ENCODE data around the gene OSTF1.

The OSTF1 gene, protein sequence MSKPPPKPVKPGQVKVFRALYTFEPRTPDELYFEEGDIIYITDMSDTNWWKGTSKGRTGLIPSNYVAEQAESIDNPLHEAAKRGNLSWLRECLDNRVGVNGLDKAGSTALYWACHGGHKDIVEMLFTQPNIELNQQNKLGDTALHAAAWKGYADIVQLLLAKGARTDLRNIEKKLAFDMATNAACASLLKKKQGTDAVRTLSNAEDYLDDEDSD

DNA sequence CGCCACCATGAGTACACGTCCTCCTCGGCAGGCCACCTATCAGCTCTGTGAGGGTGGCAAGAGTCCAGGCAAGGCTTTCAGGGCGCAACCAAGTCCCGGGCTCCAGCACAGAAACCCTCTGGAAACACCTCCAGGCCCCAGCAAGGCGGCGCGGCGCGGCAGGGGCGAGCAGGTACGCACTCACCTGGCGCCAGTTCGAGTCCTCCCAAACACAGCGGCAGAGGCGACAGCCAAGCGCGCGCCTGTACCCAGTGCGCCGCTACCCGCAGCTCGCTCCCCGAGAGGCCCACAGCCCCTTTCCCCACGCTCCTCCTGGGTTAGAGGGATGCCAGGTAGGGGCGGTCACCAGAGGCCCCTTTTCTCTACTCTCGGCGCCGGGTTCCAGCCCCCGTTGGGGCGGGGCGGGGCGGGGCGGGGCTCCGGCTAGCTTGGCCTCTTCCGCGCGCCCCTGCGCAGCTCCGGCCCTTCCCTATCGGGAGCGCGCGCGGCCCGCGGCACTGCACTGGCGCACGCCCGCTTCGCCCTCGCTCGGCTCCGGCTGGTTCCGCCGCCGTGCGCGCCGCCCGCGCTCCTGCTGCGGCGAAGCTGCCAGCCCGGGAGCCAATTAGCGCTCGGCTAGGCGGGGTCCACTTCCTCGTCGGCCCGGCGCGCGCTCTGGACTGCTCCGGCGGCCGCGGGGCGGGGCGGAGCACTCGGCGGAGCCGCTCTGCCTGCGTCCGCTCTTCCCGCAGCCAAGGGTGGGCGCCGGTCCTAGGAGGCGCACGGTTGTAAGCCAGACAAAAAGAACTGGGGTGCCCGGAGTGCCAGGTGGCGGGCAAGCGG is at the start of gene OSTF1, which contains the start of gene NMRK1:
Gene OSTF1, plus strand, starts transcription at position 691 of the 822 bp plus-strand sequence. CDS start 179 bp downstream, outside the sequence.
Gene NMRK1, minus strand, starts transcription at position 332 of the 822 bp plus-strand sequence. CDS start 5,040 bp downstream, outside the sequence.
- no peaks in the 10 kb centered on the region for H3K9me3 Mint-ChIP-seq

GRCh38 chr9:75039009-75039408 is 49.3 kb upstream of the OSTF1 start:
- no peaks in the 10 kb centered on the region for H3K9me3 Mint-ChIP-seq
- no peaks in the 10 kb centered on the region for H3K27me3 Mint-ChIP-seq
- no peak overlapping the region for H3K27ac Mint-ChIP-seq
- peaks cover 8% of the 10 kb centered on the region for H3K4me1 Mint-ChIP-seq (ENCODE audit: low read depth)
- no peaks in the 10 kb centered on the region for H3K36me3 Mint-ChIP-seq (ENCODE audit: low read depth)
- H3K4me3 Mint-ChIP-seq: no peak overlapping the region

More for the DNA sequence above, at the start of gene OSTF1, which contains the start of gene NMRK1:
- H3K36me3 Mint-ChIP-seq (ENCODE audit: low read depth): no peaks in the 10 kb centered on the region
- peaks cover 80% of the 10 kb centered on the region for H3K4me1 Mint-ChIP-seq (ENCODE audit: low read depth)
- H3K4me3 Mint-ChIP-seq: peak within 1 kb of the TSS; percentile 92
- H3K27me3 Mint-ChIP-seq: no peaks in the 10 kb centered on the region
- peak within 1 kb of the TSS; percentile 94 for H3K27ac Mint-ChIP-seq

- H3K4me3 Mint-ChIP-seq: no peak overlapping the region
- no peaks in the 10 kb centered on the region for H3K36me3 Mint-ChIP-seq (ENCODE audit: low read depth)
- H3K4me1 Mint-ChIP-seq (ENCODE audit: low read depth): peaks cover 8% of the 10 kb centered on the region
- no peak overlapping the region for H3K27ac Mint-ChIP-seq
- H3K27me3 Mint-ChIP-seq: no peaks in the 10 kb centered on the region
- no peaks in the 10 kb centered on the region for H3K9me3 Mint-ChIP-seq
Observed at GRCh38 chr9:75039801-75040200, 48.5 kb upstream of the OSTF1 start.

GRCh38 chr9:75041041-75041440 is 47.3 kb upstream of the OSTF1 start:
- H3K9me3 Mint-ChIP-seq: no peaks in the 10 kb centered on the region
- peaks cover 8% of the 10 kb centered on the region for H3K4me1 Mint-ChIP-seq (ENCODE audit: low read depth)
- no peak overlapping the region for H3K4me3 Mint-ChIP-seq
- no peak overlapping the region for H3K27ac Mint-ChIP-seq
- H3K36me3 Mint-ChIP-seq (ENCODE audit: low read depth): no peaks in the 10 kb centered on the region
- peaks cover 7% of the 10 kb centered on the region for H3K27me3 Mint-ChIP-seq

DNA sequence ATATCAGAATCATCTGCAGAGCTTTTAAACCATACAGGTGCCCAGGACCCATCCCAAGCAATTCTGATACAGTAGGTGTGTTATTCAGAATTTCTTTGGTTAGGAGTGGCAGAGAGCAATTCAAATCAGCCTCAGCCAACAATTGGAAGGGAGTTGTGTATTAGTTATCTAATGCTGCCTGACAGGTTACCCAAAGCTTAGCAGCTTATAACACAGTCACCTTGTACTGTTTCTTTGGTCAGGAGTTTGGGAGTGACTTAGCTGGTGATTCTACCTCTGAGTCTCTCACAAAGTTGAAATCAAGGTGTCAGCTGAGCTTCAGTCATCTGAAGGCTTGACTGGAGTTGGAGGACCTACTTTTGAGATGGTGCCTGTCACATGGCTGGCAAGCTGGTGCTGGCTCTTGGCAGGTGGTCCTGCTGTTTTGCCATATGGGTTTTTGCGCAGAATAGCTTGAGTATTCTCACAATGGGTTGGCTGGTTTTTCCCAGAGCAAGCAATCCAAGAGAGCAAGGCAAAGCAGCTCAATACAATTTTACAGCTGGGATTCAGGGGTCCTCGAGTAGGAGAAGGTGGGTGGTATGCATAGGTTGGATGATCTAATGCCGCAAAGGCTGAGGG is 41.5 kb upstream of the OSTF1 start:
- Mint-ChIP-seq H3K4me1 (ENCODE audit: low read depth) (no peaks in the 10 kb centered on the region), H3K4me3 (no peak overlapping the region), H3K27ac (no peak overlapping the region), H3K36me3 (ENCODE audit: low read depth) (no peaks in the 10 kb centered on the region), H3K27me3 (peaks cover 10% of the 10 kb centered on the region), H3K9me3 (no peaks in the 10 kb centered on the region)

- Mint-ChIP-seq H3K36me3 (ENCODE audit: low read depth) (no peaks in the 10 kb centered on the region), H3K9me3 (no peaks in the 10 kb centered on the region), H3K4me3 (no peak overlapping the region), H3K4me1 (ENCODE audit: low read depth) (no peaks in the 10 kb centered on the region), H3K27ac (no peak overlapping the region), H3K27me3 (peaks cover 10% of the 10 kb centered on the region)
Observed at GRCh38 chr9:75047506-75047905, 40.8 kb upstream of the OSTF1 start.

DNA sequence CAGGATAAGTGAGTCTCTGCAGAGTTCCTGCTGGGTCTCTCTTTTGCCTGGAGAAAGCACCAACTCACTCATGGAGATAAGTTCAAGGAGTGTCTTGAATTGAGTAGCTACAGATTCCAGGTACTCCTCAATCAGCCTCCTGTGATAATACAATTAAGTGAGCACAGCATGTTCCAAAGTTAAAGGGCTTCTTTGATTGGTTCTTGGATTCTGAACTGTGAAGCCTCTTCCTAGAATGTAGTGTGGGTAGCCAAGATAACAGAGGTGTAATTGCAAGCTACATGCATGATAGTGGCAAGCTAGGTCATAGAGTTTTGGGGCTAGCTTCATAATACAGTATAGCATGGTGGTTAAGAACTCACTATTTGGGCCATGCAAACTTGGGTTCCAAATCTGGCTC is 37.0 kb upstream of the OSTF1 start:
- Mint-ChIP-seq H3K4me3 (no peak overlapping the region), H3K27ac (no peak overlapping the region), H3K4me1 (ENCODE audit: low read depth) (no peaks in the 10 kb centered on the region), H3K27me3 (peaks cover 3% of the 10 kb centered on the region), H3K36me3 (ENCODE audit: low read depth) (no peaks in the 10 kb centered on the region), H3K9me3 (no peaks in the 10 kb centered on the region)

- Mint-ChIP-seq H3K27ac (no peak overlapping the region), H3K36me3 (ENCODE audit: low read depth) (no peaks in the 10 kb centered on the region), H3K27me3 (no peaks in the 10 kb centered on the region), H3K4me1 (ENCODE audit: low read depth) (no peaks in the 10 kb centered on the region), H3K4me3 (no peak overlapping the region), H3K9me3 (no peaks in the 10 kb centered on the region)
Observed at GRCh38 chr9:75053869-75054268, 34.4 kb upstream of the OSTF1 start.

GRCh38 chr9:75054368-75055001 is 33.8 kb upstream of the OSTF1 start:
- peaks cover 3% of the 10 kb centered on the region for H3K9me3 Mint-ChIP-seq
- H3K36me3 Mint-ChIP-seq (ENCODE audit: low read depth): peaks cover 4% of the 10 kb centered on the region
- H3K4me1 Mint-ChIP-seq (ENCODE audit: low read depth): no peaks in the 10 kb centered on the region
- no peak overlapping the region for H3K27ac Mint-ChIP-seq
- no peaks in the 10 kb centered on the region for H3K27me3 Mint-ChIP-seq
- H3K4me3 Mint-ChIP-seq: no peak overlapping the region

DNA sequence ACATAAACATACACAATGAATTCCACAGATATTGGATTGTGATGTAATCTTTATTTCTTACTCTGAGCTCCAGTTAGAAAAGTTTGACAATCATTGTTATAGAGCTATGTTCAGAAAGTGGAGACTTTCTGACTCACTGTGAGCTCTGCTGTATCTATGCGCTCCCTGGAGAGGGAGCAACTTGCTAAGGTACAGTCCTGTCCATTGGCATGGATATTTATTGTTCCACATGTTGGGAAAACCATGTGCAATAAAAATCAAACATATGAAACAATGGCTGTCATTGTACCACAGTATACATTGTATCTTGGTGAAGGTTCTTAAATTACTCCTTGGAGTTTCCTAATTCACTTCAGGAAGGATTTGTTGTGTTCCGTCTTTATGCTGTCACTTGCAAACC is 27.1 kb upstream of the OSTF1 start:
- Mint-ChIP-seq H3K27ac (no peak overlapping the region), H3K4me3 (no peak overlapping the region), H3K36me3 (ENCODE audit: low read depth) (peaks cover 6% of the 10 kb centered on the region), H3K9me3 (peaks cover 4% of the 10 kb centered on the region), H3K27me3 (no peaks in the 10 kb centered on the region), H3K4me1 (ENCODE audit: low read depth) (no peaks in the 10 kb centered on the region)

GRCh38 chr9:75063556-75064305 is 24.6 kb upstream of the OSTF1 start:
- peaks cover 6% of the 10 kb centered on the region for H3K36me3 Mint-ChIP-seq (ENCODE audit: low read depth)

DNA sequence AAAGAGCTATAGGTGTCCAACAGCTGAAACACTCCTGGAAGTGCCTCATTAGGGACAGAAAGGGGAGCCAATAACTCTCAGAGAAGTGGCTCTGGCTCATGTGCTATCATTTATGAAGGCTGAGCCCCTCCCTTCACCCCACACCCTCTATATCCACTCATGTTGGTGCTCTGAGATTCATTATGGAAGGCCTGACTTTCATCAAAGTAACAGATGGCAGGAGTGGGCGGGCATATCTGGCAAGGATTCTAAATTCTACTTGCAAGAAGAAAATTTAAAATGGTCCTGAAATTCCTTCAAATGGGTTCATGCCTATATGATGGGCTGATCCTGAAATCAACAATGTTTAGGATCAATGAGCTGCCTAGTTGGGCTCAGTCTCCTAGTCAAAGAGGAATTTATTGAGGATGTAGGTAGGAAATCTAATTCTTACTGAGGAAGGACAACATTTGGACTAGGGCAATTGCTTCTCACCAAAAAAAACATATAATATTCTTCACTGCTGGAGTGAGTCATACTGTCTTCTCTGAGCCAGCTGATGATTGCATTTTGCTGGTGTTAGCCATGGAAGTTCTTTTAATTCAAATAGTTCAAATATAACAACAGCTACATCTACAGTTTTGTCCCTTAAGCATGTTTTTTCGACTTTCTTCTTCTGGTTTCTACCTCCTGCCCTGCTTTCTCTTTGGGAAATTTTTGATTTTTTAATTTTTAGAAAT is 23.8 kb upstream of the OSTF1 start:
- Mint-ChIP-seq H3K9me3 (peaks cover under 1% of the 10 kb centered on the region), H3K4me3 (no peak overlapping the region), H3K27me3 (no peaks in the 10 kb centered on the region), H3K27ac (no peak overlapping the region), H3K4me1 (ENCODE audit: low read depth) (peaks cover 5% of the 10 kb centered on the region), H3K36me3 (ENCODE audit: low read depth) (peaks cover 3% of the 10 kb centered on the region)

More at GRCh38 chr9:75063556-75064305, 24.6 kb upstream of the OSTF1 start:
- Mint-ChIP-seq H3K9me3 (peaks cover 4% of the 10 kb centered on the region), H3K27me3 (no peaks in the 10 kb centered on the region), H3K4me3 (no peak overlapping the region), H3K27ac (no peak overlapping the region), H3K4me1 (ENCODE audit: low read depth) (no peaks in the 10 kb centered on the region)

GRCh38 chr9:75065510-75065909 is 22.8 kb upstream of the OSTF1 start:
- H3K27ac Mint-ChIP-seq: no peak overlapping the region
- no peaks in the 10 kb centered on the region for H3K27me3 Mint-ChIP-seq
- no peaks in the 10 kb centered on the region for H3K9me3 Mint-ChIP-seq
- no peaks in the 10 kb centered on the region for H3K36me3 Mint-ChIP-seq (ENCODE audit: low read depth)
- no peak overlapping the region for H3K4me3 Mint-ChIP-seq
- H3K4me1 Mint-ChIP-seq (ENCODE audit: low read depth): peaks cover 15% of the 10 kb centered on the region

- peaks cover 34% of the 10 kb centered on the region for H3K4me1 Mint-ChIP-seq (ENCODE audit: low read depth)
- H3K27ac Mint-ChIP-seq: no peak overlapping the region
- H3K9me3 Mint-ChIP-seq: no peaks in the 10 kb centered on the region
- H3K36me3 Mint-ChIP-seq (ENCODE audit: low read depth): peaks cover 3% of the 10 kb centered on the region
- H3K4me3 Mint-ChIP-seq: no peak overlapping the region
- no peaks in the 10 kb centered on the region for H3K27me3 Mint-ChIP-seq
Observed at GRCh38 chr9:75067894-75068293, 20.4 kb upstream of the OSTF1 start.

Data from stimulated activated naive CD8-positive, alpha-beta T cell treated with anti-CD3 and anti-CD28 coated beads, Interleukin-15, Interleukin-2, amounts not matched to agents 100 ng/mL and 50 ng/mL, for 24 hours (primary cell).